Prostate gland (tissue), 2 donors: Measurements from ENCODE around the gene METAP1. TPM values are rescaled to one million over a fixed set of nuclear protein-coding genes. Genes with fewer than 3 reads are reported as not detected.

Source experiments
- DNase-seq: peaks from one replicate; pipeline ENCODE4 v3.0.0-alpha.2; 2019; ENCODE audit warnings: low spot score
- H3K27ac ChIP-seq, 2 donors: fragments of 200-600 bp; sonication (generic); 2 replicates each; pipeline ENCODE4 v1.5.1; 2017 to 2019
- H3K27me3 ChIP-seq: fragments of 200-600 bp; sonication (generic); replicated peaks from 2 replicates; pipeline ENCODE4 v1.5.1; 2019; ENCODE audit not compliant: insufficient read depth
- H3K36me3 ChIP-seq, 2 donors: fragments of 200-600 bp; sonication (generic); 1 replicate in 1 of 2; 2 replicates in 1 of 2; pipeline versions ENCODE4 v1.5.1 to v1.8.1; 2017 to 2019
- H3K4me1 ChIP-seq: fragments of 200-600 bp; sonication (generic); replicated peaks from 2 replicates; pipeline ENCODE4 v1.5.1; 2019
- H3K4me3 ChIP-seq, 2 donors: fragments of 200-600 bp; sonication (generic); 2 replicates each; pipeline ENCODE4 v1.5.1; 2017 to 2019
- H3K9me3 ChIP-seq: fragments of 200-600 bp; sonication (generic); 2 replicates; pipeline ENCODE4 v1.5.1; 2017
- CTCF ChIP-seq, 4 experiments: fragments of 200-600 bp in 2 of 4; fragments of 450-650 bp in 2 of 4; sonication (generic) in 2 of 4; IDR thresholded peaks; 1 replicate in 3 of 4; 2 replicates in 1 of 4; pipeline ENCODE4 v1.5.1; 2016 to 2019; ENCODE audit warnings: antibody characterized with exemption in 4 of 4, mild to moderate bottlenecking in 2 of 4, moderate library complexity in 2 of 4
- POLR2A ChIP-seq: fragments of 450-650 bp; IDR thresholded peaks from one replicate; pipeline ENCODE4 v1.6.1; 2016; ENCODE audit warnings: antibody characterized with exemption, mild to moderate bottlenecking
- POLR2AphosphoS5 ChIP-seq: sonication (generic); formaldehyde crosslinking; IDR thresholded peaks from one replicate; pipeline ENCODE4 v1.6.1; 2017; ENCODE audit warnings: antibody characterized with exemption
- WGBS: methylation state at CpG from one replicate; pipeline ENCODE4 v1.1.5; 2018; 5-methylcytosine and 5-hydroxymethylcytosine counted together
- intact Hi-C: fragments of 100-400 bp; cut with DNase I; formaldehyde crosslinking; loops from one replicate; pipeline ENCODE4 v1.14.2; 2022
- total RNA-seq, 2 donors: library from RNA; depleted of rRNA; stranded (reverse); fragments of >200 nt; gene quantifications; one replicate each; pipeline ENCODE4 v1.1.0, GENCODE V29; 2016

The METAP1 gene
- total RNA-seq, 2 donors from 2014 or later = 55.3 to 70.1 TPM

- no peaks in the 10 kb centered on the region for H3K36me3 ChIP-seq
- no peak for DNase-seq
- H3K4me3 ChIP-seq = no peak overlapping the region
- H3K4me1 ChIP-seq = no peaks in the 10 kb centered on the region
- H3K27me3 ChIP-seq = no peaks in the 10 kb centered on the region
- WGBS = 98% methylated on average over 3 of the region's 3 CpGs
- no peak overlapping the region for H3K27ac ChIP-seq
- intact Hi-C loops = no loop called here
- no peaks in the 10 kb centered on the region for H3K9me3 ChIP-seq
- TF ChIP-seq POLR2A (no peak), POLR2AphosphoS5 (no peak), CTCF (IDR thresholded peaks at IDR 0.05) (no peak)
Observed at GRCh38 chr4:98967786-98968329, 27.7 kb upstream of the METAP1 start.

GRCh38 chr4:98969878-98970785 is 25.4 kb upstream of the METAP1 start:
- Histone ChIP-seq H3K9me3 (no peaks in the 10 kb centered on the region), H3K4me1 (no peaks in the 10 kb centered on the region), H3K4me3 (no peak overlapping the region), H3K36me3 (no peaks in the 10 kb centered on the region), H3K27me3 (no peaks in the 10 kb centered on the region), H3K27ac (no peak overlapping the region)
- intact Hi-C loops = no loop called here
- 4% methylated on average over 1 of the region's 1 CpG for WGBS
- TF ChIP-seq POLR2AphosphoS5 = no peak
- TF ChIP-seq CTCF (IDR thresholded peaks at IDR 0.05) = no peak
- no peak for TF ChIP-seq POLR2A
- DNase-seq = no peak

GRCh38 chr4:98976716-98977115 is 18.8 kb upstream of the METAP1 start:
- TF ChIP-seq POLR2AphosphoS5 = peak; percentile 34
- no peak for TF ChIP-seq CTCF (IDR thresholded peaks at IDR 0.05)
- no peak for TF ChIP-seq POLR2A
- 24% methylated on average over 4 of the region's 4 CpGs for WGBS
- no peaks in the 10 kb centered on the region for H3K36me3 ChIP-seq
- no peaks in the 10 kb centered on the region for H3K27me3 ChIP-seq
- no peaks in the 10 kb centered on the region for H3K4me1 ChIP-seq
- DNase-seq = no peak
- no peak overlapping the region for H3K4me3 ChIP-seq
- no peak overlapping the region for H3K27ac ChIP-seq
- intact Hi-C loops = no loop called here
- no peaks in the 10 kb centered on the region for H3K9me3 ChIP-seq

GRCh38 chr4:98977557-98977956 is 18.0 kb upstream of the METAP1 start:
- no peak for TF ChIP-seq CTCF (IDR thresholded peaks at IDR 0.05)
- no peak for TF ChIP-seq POLR2A
- no peak for TF ChIP-seq POLR2AphosphoS5
- Histone ChIP-seq H3K27me3 (no peaks in the 10 kb centered on the region), H3K4me3 (no peak overlapping the region), H3K9me3 (no peaks in the 10 kb centered on the region), H3K4me1 (no peaks in the 10 kb centered on the region), H3K36me3 (no peaks in the 10 kb centered on the region), H3K27ac (no peak overlapping the region)
- DNase-seq = no peak
- intact Hi-C loops = no loop called here
- 88% methylated on average over 7 of the region's 7 CpGs for WGBS
